GM21390 (cell line): ENCODE data around the gene ZNF182.
"Not testable (repeated sequence)": the region's sequence is repeated elsewhere in the genome, so short reads cannot be mapped to it uniquely, and the experiment has no call there.

Source experiments
- ATAC-seq: cut with Tn5 transposase; IDR thresholded peaks from one replicate; pipeline ENCODE4 v1.9.1; 2021; ENCODE audit not compliant: unreplicated experiment

Gene ZNF182

GRCh38 chrX:48002319-48002718, 1.5 kb downstream of the ZNF182 start:
- ATAC-seq: no peak

GRCh38 chrX:48001260-48001659, 2.5 kb downstream of the ZNF182 start:
- ATAC-seq: no peak

GRCh38 chrX:47992669-47993068, 11.1 kb downstream of the ZNF182 start:
- ATAC-seq: no peak

- no peak for ATAC-seq
These were observed 11.8 kb downstream of the ZNF182 start for GRCh38 chrX:47992095-47992380.

- no peak for ATAC-seq
These were observed 12.3 kb downstream of the ZNF182 start for GRCh38 chrX:47991263-47992094.

GRCh38 chrX:47976254-47977151, 27.3 kb downstream of the ZNF182 start:
- no peak for ATAC-seq

- ATAC-seq: no peak
These were observed 30.6 kb downstream of the ZNF182 start for GRCh38 chrX:47973235-47973634.

GRCh38 chrX:47965526-47965925, 38.3 kb downstream of the ZNF182 start:
- not testable (repeated sequence) for ATAC-seq

- ATAC-seq: not testable (repeated sequence)
These were observed 42.0 kb downstream of the ZNF182 start for GRCh38 chrX:47961830-47962229.

GRCh38 chrX:47960406-47960805, 43.4 kb downstream of the ZNF182 start:
- ATAC-seq: no peak

GRCh38 chrX:47958761-47959342, 44.9 kb downstream of the ZNF182 start:
- ATAC-seq: no peak

- ATAC-seq: not testable (repeated sequence)
These were observed 45.6 kb downstream of the ZNF182 start for GRCh38 chrX:47958206-47958605.

- ATAC-seq: no peak
These were observed 47.8 kb downstream of the ZNF182 start for GRCh38 chrX:47956016-47956415.

GRCh38 chrX:47955295-47955694, 48.5 kb downstream of the ZNF182 start:
- not testable (repeated sequence) for ATAC-seq

- no peak for ATAC-seq
These were observed 62.4 kb downstream of the ZNF182 start for GRCh38 chrX:47941423-47941822.

- no peak for ATAC-seq
These were observed 63.3 kb downstream of the ZNF182 start for GRCh38 chrX:47940448-47940847.

- no peak for ATAC-seq
These were observed 66.9 kb downstream of the ZNF182 start for GRCh38 chrX:47936940-47937317.

- no peak for ATAC-seq
These were observed 67.4 kb downstream of the ZNF182 start for GRCh38 chrX:47936224-47936939.

- ATAC-seq: no peak
These were observed 69.8 kb downstream of the ZNF182 start for GRCh38 chrX:47933946-47934345.

GRCh38 chrX:47931970-47932369, 71.8 kb downstream of the ZNF182 start:
- not testable (repeated sequence) for ATAC-seq

GRCh38 chrX:47927212-47927611, 76.6 kb downstream of the ZNF182 start:
- ATAC-seq: no peak
